ENCODE data around the gene SLC31A2. TPM values are rescaled to one million over a fixed set of nuclear protein-coding genes. Genes with fewer than 3 reads are reported as not detected.
"Not testable (repeated sequence)": the region's sequence is repeated elsewhere in the genome, so short reads cannot be mapped to it uniquely, and the experiment has no call there.

SLC31A2 gene
- total RNA-seq, 1 donor from 2014 or later = 1.1 TPM

DNA sequence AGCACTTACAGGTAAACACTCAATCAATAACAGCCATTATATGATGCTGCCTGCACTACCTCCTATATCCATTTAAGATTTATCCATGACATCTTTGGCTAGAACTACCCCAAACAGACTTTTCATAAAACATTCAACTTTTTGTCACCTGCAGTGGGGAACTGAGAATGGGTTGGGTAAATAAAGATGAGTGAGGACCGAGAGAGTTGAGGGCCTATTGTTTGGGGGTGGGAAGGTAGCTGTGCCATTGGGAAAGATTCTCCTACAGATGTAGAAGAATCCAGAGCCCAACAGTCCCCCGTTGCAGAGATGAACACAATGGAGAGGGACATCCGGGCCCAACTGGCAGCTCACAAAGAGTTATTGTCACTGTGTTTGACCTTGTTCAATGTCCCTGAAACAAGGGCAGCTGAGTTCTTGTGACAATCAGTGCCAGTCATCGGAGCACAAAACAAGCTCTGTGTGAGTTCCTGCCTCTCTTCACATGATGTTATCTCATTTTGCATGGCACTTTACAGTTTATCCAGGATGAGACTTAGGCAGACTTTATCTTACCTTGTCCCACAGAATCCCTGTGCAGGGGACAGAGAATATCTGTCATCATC lies 11.5 kb upstream of the SLC31A2 start:
- no peaks in the 10 kb centered on the region for H3K4me1 Mint-ChIP-seq
- H3K4me3 Mint-ChIP-seq = no peak overlapping the region
- no peaks in the 10 kb centered on the region for H3K36me3 Mint-ChIP-seq (ENCODE audit: low read depth)
- TF ChIP-seq, protein P1, sequence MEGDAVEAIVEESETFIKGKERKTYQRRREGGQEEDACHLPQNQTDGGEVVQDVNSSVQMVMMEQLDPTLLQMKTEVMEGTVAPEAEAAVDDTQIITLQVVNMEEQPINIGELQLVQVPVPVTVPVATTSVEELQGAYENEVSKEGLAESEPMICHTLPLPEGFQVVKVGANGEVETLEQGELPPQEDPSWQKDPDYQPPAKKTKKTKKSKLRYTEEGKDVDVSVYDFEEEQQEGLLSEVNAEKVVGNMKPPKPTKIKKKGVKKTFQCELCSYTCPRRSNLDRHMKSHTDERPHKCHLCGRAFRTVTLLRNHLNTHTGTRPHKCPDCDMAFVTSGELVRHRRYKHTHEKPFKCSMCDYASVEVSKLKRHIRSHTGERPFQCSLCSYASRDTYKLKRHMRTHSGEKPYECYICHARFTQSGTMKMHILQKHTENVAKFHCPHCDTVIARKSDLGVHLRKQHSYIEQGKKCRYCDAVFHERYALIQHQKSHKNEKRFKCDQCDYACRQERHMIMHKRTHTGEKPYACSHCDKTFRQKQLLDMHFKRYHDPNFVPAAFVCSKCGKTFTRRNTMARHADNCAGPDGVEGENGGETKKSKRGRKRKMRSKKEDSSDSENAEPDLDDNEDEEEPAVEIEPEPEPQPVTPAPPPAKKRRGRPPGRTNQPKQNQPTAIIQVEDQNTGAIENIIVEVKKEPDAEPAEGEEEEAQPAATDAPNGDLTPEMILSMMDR (IDR thresholded peaks at IDR 0.05) = no peak
- intact Hi-C loops (cut with micrococcal nuclease) = no loop called here
- CTCF ChIA-PET = no interaction called here
- POLR2A ChIA-PET = no interaction called here
- DNase-seq = no peak
- ATAC-seq (ENCODE audit: low read depth) = no peak
- H3K9me3 Mint-ChIP-seq = peaks cover 10% of the 10 kb centered on the region
- peaks cover 29% of the 10 kb centered on the region for H3K27me3 Mint-ChIP-seq
- no peak overlapping the region for H3K27ac Mint-ChIP-seq

DNA sequence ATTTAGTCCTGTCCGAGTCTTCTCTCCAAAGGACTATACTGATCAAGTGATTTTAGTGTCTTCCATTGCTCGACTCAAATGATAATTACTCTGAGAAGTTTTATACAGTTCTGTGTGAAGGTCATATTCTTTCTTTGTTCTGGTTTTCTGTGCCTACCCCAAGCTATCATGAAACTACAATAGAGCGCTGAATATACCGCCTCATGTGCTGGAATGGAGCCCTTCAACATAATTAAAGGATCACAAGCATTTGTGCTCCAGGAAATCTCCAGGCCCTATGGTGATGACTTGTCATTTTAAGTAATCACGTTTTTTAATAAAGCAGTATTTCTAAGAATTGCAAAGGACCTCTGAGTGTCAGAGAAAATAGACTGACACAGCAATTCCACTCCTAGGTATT lies 10.9 kb upstream of the SLC31A2 start:
- TF ChIP-seq, protein P1 (IDR thresholded peaks at IDR 0.05) = no peak
- Mint-ChIP-seq H3K27ac (no peak overlapping the region), H3K9me3 (peaks cover 10% of the 10 kb centered on the region), H3K27me3 (peaks cover 34% of the 10 kb centered on the region), H3K4me1 (no peaks in the 10 kb centered on the region), H3K36me3 (ENCODE audit: low read depth) (no peaks in the 10 kb centered on the region), H3K4me3 (no peak overlapping the region)
- ChIA-PET POLR2A (no interaction called here), CTCF (no interaction called here)
- ATAC-seq (ENCODE audit: low read depth) (no peak), DNase-seq (no peak)
- intact Hi-C loops (cut with micrococcal nuclease) = no loop called here

DNA sequence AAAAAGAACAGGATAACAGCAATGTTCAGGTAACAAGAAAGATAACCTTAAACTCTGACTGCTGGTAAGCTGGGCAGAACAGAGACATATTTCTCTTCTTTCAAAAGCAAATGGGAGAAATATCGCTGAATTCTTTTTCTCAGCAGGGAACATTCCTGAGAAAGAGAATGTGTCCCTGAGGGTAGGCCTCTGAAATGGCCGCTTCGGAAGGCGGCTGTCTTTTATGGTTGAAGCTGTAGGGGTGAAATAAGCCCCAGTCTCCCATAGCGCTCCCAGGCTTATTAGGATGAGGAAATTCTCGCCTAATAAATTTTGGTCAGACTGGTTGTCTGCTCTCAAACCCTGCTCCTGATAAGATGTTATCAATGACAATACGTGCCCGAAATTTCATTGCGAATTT lies 9.9 kb upstream of the SLC31A2 start:
- intact Hi-C loops (cut with micrococcal nuclease); H3K4me3 Mint-ChIP-seq: not testable (repeated sequence)
- H3K27me3 Mint-ChIP-seq = peaks cover 39% of the 10 kb centered on the region

DNA sequence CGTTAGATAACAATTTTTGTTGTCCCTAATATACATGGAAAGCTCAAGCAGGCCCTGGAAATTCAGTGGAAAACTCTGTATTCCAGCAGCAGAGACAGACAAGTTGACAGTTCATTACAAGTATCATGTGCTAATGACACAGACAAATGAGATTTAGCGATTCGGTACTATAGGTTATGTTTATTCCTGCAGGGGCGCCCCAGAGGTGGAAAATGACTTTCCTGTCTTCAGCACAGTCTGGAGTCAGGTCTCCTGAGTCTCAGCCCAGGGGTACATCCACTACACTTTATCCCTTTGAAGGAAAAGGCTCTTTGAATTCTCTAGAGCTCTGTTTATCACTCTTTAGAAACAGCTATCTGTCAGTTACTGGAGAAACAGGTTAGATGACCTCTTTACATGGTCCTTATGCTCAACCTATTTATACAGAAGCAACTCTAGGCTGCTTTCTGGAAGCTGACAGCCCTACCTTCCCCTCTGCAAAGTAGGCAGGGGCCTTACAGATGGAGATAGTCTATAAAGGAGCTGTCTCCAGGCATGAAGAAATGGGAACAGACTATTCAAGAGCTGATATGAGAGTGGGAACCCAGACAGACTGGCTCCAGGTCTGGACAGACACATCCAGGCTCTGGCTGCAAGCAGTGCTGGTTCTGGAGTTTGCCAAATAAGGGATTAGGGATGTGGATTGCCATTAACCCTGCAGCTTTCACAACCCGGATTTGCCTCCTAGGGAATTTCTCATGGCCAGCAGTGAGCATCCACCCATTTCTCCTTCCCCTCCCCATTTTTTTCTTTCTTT lies 7.2 kb upstream of the SLC31A2 start:
- ATAC-seq (ENCODE audit: low read depth) (no peak), DNase-seq (no peak)
- Mint-ChIP-seq H3K36me3 (ENCODE audit: low read depth) (no peaks in the 10 kb centered on the region), H3K4me1 (no peaks in the 10 kb centered on the region), H3K9me3 (peaks cover 10% of the 10 kb centered on the region), H3K27ac (no peak overlapping the region), H3K27me3 (peaks cover 31% of the 10 kb centered on the region), H3K4me3 (no peak overlapping the region)
- intact Hi-C loops (cut with micrococcal nuclease) = no loop called here
- TF ChIP-seq, protein P1 (IDR thresholded peaks at IDR 0.05) = no peak
- POLR2A ChIA-PET = no interaction called here
- CTCF ChIA-PET = no interaction called here

More for the DNA sequence above, 9.9 kb upstream of the SLC31A2 start:
- H3K27ac Mint-ChIP-seq; CTCF ChIA-PET; H3K4me1 Mint-ChIP-seq; ATAC-seq (ENCODE audit: low read depth); POLR2A ChIA-PET; H3K36me3 Mint-ChIP-seq (ENCODE audit: low read depth); DNase-seq: not testable (repeated sequence)
- H3K9me3 Mint-ChIP-seq = peaks cover 10% of the 10 kb centered on the region

DNA sequence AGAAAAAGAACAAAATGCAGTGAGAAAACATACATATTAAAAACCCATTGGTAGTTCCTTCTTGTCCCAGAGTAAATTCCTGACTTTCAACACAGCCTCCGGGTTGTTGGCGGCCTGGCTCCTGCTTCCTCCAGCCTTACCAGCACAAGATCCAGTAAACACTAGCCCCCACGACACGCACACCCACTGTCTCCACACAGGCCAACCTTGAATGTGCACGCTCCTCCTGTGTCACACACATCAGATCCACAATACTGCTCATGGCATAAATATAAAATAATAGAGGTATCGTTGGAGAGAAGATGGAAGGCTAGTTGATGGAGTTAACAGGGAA lies 2.5 kb upstream of the SLC31A2 start:
- H3K27ac Mint-ChIP-seq = no peak overlapping the region
- CTCF ChIA-PET = no interaction called here

More for the DNA sequence above, 2.5 kb upstream of the SLC31A2 start:
- intact Hi-C loops (cut with micrococcal nuclease) = no loop called here
- POLR2A ChIA-PET = no interaction called here
- TF ChIP-seq, protein P1 (IDR thresholded peaks at IDR 0.05) = no peak
- H3K9me3 Mint-ChIP-seq = no peaks in the 10 kb centered on the region
- no peak overlapping the region for H3K4me3 Mint-ChIP-seq
- ATAC-seq (ENCODE audit: low read depth) (no peak), DNase-seq (no peak)
- no peaks in the 10 kb centered on the region for H3K36me3 Mint-ChIP-seq (ENCODE audit: low read depth)
- H3K4me1 Mint-ChIP-seq = peaks cover 8% of the 10 kb centered on the region
- H3K27me3 Mint-ChIP-seq = peaks cover 19% of the 10 kb centered on the region

Data from activated B cell treated with CpG ODN at 0.5 μM for 24 hours (primary cell).